NK-92 (cell line): ENCODE results near the gene PTPRM.

ENCODE experiments used
- DNase-seq: peaks from one replicate; lab custom pipeline; 2025; ENCODE audit not compliant: unreplicated experiment; lab: John Stamatoyannopoulos, UW

Gene PTPRM

DNA sequence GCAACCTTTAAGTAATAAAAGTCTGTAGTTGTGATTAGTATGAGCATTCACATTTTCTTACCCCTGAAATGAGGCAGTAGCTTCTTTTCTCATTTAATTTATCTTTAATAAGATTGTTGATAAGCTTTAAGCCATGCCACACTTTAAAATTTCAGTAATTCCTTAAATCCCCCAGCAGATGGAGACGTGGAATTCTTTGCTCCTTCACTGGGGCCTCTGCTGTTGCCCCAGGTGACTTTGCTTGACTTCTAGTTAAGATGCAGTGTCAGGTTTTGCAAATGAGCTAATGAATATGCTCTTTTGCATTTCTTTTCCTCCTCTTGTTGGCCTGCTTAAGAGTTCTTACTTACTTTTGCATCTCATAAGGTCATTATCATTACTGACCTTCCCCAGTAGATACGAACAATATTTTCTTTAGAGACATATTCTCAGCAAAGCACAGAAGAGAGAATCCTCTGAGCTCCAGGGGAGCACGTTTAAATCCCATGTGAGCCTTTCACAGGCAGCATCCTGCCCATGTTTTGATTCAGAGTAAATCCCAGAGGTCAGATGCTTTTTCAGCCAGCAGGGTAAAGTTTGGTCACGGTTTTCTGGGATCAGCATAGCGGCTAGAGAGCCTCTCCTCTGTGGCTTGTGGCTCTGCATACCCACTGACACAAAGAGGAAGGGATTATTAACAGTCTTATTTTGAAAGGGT lies 222.9 kb downstream of the PTPRM start:
- no peak for DNase-seq

DNA sequence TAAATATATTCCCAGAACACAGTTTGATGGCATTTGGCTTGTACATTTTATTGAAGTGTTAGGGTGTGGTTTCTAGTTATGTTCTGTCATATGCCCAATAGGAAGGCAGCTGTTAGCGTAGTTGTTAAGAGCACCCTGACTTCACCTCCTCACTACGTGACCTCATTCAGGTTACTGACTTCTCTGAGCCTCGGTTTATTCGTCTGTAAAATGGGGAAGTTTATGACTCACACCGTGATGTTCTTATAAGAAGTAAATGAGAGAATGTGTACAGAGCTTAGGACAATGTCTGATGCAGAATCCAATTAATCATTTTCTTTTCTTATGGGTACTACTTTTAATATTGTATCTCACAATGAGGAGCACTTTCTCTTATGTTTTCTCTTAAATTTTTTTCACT lies 226.0 kb downstream of the PTPRM start:
- no peak for DNase-seq

DNA sequence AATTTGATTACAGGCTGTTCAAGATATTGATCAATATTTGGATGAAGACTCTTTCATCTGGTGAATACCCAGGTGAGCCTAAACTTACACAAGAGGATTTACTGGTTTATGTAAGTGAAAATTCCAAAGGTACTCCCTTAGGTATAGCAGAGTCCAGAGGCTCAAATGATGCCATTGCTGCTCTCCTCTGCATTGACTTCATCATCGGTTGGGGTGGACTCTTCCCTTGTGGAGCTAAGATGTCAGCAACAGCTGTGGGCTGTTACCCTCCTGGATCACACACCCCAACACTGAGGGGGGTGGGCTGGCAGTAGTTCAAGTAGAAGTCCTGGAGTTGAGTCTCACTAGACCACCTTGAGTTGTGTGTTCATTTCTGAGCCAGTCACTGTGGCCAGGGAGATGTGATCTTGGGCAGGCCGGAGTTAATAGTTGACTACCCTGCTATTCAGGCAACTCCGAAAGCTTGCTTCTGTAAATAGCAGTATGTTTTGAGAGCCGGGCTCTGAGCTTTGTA lies 236.9 kb downstream of the PTPRM start:
- no peak for DNase-seq

- DNase-seq, result no peak
Observed at GRCh38 chr18:7805096-7805495, 238.0 kb downstream of the PTPRM start.

DNA sequence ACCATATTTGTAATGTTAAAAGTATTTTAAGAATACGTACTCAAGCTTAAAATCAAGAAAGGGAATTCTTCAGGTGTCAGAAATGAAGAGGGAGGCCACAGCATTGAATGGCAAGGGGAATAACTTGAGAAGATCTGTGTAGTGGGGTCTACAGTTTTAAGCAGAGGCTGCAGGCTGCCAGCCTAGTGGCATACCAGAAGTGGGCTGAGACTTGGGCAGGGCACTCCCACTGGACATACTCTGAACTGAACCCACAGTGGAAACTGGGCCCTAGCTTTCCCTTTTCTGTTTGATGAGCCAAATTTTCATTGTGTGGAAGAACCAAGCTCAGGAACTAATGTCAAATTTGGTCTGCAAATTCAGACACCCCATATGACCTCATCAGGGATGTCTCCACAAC lies 238.8 kb downstream of the PTPRM start:
- no peak for DNase-seq

GRCh38 chr18:7807936-7808453 lies 240.9 kb downstream of the PTPRM start:
- DNase-seq, result no peak

DNA sequence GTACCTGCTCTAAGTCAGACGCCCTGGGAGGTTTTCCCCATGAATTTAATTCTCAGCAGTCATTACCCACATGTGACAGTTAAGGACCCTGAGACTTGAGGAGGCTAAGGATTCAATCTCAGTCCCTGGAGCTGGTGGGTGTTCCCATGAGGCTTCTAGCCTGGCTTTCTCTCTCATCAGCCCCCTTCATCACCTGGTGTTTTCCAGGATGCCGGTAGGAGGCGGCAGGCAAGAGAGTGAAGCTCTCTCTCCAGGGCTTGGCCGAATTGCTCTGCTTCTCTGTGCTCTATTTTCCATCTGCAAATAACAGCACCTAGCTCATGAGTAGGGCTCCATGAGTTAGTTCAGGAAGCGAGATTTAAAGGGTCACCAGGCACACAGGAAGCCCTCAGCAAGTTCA lies 241.9 kb downstream of the PTPRM start:
- DNase-seq, result no peak

DNA sequence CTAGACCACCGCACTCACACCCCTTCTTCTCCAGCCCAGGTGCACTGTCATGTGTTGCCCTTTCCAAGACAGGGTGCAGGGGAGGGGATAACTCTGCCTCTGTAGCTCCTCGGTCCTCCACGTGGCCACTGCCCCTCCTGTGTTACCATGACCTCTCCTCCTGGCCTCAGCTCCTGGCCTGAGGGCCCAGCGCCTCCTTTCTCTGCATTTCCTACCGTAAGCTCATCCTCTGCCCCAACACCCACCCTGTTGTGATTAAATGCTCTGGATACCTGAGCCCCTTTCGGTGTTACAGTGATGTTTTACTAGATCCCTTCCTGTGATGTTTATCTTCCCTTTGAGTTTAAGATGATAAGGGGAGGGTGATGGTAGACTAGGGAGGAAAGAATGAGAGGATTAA lies 242.3 kb downstream of the PTPRM start:
- DNase-seq, result no peak

DNA sequence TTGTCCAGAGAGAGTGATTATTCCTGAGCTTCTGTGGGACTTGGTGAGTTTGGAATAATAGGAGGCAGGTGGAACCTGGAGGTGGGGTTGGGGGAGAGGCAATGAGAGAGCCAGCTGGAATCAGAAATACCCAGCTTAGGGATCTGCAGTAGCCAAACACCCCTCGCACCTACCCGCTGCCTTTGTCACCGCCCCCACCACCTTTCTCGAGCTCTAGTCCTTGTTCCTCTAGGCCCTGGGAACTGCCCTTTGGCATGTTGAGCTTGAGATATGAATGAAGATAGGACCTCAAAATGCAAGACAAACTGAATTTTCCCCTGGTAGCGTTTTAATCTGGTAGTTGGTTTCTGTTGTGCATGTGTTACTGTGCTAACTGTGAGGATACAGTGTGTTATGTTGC lies 242.9 kb downstream of the PTPRM start:
- DNase-seq, result no peak

GRCh38 chr18:7812431-7813063 lies 245.4 kb downstream of the PTPRM start:
- no peak for DNase-seq

- no peak for DNase-seq
Observed at GRCh38 chr18:7813131-7813530, 246.0 kb downstream of the PTPRM start.

DNA sequence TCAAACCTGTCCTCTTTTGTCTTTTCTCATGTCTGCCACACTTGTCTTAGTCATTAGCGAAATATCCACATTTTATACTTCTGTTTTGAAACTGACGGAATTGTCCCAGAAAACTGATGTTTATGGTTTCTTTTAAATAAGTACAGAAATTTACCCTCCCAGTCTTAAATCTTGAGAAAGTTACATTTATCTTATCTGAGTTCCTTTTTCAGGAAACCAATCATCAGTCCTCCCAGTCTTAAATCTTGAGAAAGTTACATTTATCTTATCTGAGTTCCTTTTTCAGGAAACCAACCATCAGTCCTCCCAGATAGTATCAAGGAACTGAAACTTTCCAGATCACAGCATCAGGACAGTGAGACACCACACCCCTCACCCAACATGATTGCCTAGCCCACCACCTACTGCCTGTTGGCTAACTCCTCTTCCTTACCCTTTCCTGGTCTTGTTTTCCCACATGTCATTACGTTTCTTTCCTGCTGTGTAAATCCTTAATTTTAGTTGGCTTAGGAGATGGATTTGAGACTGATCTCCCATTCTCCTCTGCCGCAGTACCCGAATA lies 247.7 kb downstream of the PTPRM start:
- no peak for DNase-seq

DNA sequence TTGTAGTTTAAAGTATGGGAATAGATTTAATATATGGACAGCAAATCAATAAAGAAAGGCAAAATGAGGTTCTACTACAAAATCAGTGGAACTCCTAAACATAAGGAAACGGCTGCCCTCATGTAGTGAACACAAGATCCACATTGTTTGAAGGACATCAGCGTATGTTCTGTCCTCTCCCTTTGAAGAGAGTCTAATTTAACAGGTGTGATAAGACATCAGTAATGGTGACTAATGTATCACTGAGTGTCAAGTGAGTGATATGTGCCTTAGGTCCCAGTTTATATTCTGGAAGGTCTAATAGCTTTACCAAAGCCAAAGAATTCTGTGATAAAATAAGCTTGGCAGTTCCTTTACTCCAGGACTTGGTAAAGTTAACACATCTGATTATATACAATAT lies 248.7 kb downstream of the PTPRM start:
- no peak for DNase-seq

- no peak for DNase-seq
Observed at GRCh38 chr18:7817575-7818230, 250.6 kb downstream of the PTPRM start.

DNA sequence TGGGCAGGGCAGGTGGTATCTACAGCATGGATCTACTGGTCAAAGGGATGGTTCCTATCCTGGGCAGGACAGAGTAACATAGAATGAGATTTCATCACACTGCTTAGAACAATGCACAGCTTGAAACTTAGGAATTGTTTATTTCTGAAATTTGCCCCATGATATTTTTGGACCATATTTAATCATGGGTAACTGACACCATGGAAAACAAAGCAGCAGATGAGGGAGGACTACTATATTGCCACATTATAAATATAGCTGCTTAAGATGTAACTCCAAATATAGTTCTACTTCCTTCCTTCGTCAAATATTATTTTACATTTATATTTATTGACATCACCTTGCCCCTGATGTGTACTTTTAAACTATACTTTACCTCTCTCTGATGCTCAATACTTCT lies 254.7 kb downstream of the PTPRM start:
- no peak for DNase-seq

GRCh38 chr18:7822435-7823331 lies 255.6 kb downstream of the PTPRM start:
- DNase-seq, result no peak

GRCh38 chr18:7824970-7825369 lies 257.9 kb downstream of the PTPRM start:
- no peak for DNase-seq

GRCh38 chr18:7830468-7830867 lies 263.4 kb downstream of the PTPRM start:
- DNase-seq, result no peak

DNA sequence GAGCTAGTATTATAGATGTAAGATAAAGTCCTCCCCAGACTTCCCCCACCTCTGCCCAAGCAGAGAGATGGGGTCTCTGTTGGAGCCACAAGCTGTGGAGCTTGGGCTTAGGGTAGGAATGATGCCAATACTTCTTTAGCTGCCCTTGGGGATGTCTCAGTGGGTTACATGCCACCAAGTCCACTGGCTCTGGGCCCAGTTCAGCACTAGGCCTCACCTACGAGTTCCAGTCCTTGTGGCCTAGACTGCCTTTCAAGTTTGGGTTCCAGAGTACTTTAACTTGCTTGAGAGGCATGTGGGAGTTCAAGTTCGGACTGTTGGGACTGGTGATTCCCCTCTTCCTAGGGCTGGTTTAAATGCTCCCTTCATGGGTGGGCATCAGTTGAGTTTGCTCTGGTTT lies 272.4 kb downstream of the PTPRM start:
- no peak for DNase-seq

DNA sequence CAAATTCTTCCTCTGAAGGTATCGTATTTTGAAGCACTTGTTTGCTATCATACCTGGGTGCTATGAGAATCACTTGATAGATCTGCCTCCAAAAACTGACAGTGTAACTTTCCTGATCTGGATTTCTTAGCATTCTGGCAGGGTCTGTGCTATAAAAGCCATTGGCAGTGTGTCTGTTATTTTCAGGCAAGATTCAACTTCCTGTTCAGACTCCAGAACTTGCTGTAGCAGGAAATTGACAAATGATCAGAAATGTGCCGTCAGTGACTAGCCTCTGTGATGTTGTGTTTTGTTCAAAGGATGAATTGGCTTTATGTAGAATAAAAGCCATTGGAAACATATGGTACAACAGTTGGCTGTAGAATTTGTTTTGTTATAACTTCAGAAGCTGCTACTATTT lies 273.3 kb downstream of the PTPRM start:
- DNase-seq, result no peak

DNA sequence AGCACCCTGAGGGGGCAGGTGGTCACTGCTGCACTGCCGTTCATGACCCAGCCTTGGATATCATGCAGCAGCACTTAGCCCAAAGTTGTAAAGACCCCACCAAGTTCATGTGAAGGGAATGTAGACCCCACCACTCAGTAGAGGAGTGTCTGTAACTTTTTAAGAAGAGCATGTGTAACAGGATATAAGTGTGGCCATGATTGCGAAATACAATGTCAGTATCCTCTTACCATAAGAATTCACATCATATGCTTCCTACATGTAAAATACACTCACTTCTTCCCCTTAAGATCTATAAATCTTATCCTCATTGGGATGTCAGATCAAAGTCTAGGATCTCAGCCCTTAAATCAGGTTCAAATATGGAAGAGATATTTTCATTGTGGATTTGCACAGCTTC lies 276.9 kb downstream of the PTPRM start:
- no peak for DNase-seq
